22Rv1 (cell line): Measurements from ENCODE around the gene RASL10B.

Source experiments
- CTCF ChIP-seq: fragments of 450-650 bp; IDR thresholded peaks from 2 replicates; pipeline ENCODE4 v1.5.1; 2017; ENCODE audit warnings: mild to moderate bottlenecking
- ZFX ChIP-seq: fragments of 450-650 bp; IDR thresholded peaks from 2 replicates; pipeline ENCODE4 v1.6.1; 2017; ENCODE audit warnings: antibody characterized with exemption, borderline replicate concordance

- no peak for TF ChIP-seq CTCF
- no peak for TF ChIP-seq ZFX
Observed at GRCh38 chr17:35700150-35700549, 31.3 kb upstream of the RASL10B start.
